GM12891 (cell line): ENCODE data around the gene MMP15.
"Not testable (repeated sequence)": the region's sequence is repeated elsewhere in the genome, so short reads cannot be mapped to it uniquely, and the experiment has no call there.

Experiments used
- PAX5 ChIP-seq: IDR thresholded peaks from 2 replicates; pipeline ENCODE4 v1.6.1; 2011; ENCODE audit warnings: low read length, moderate library complexity, mild to moderate bottlenecking; ENCODE audit not compliant: insufficient read depth, severe bottlenecking
- POLR2A ChIP-seq: IDR thresholded peaks from 2 replicates; pipeline ENCODE4 v1.6.1; 2011; ENCODE audit warnings: low read depth, low read length, control low read depth
- POLR2AphosphoS5 ChIP-seq: IDR thresholded peaks from 2 replicates; pipeline ENCODE4 v1.6.1; 2011; ENCODE audit warnings: low read depth, low read length, control low read depth
- SPI1 ChIP-seq: IDR thresholded peaks from 2 replicates; pipeline ENCODE4 v1.6.1; 2011; ENCODE audit warnings: low read depth, low read length, control low read depth
- TAF1 ChIP-seq: IDR thresholded peaks from 2 replicates; pipeline ENCODE4 v1.6.1; 2011; ENCODE audit warnings: low read depth, low read length, control low read depth

- TF ChIP-seq POLR2A, POLR2AphosphoS5, TAF1, SPI1, PAX5: not testable (repeated sequence)
Observed at GRCh38 chr16:58073086-58073485, 47.5 kb downstream of the MMP15 start.
